ENCODE results near the gene PROZ. TPM values are rescaled to one million over a fixed set of nuclear protein-coding genes. Genes with fewer than 3 reads are reported as not detected.

PROZ gene
- total and polyA plus RNA-seq, 7 donors: 0.10 TPM; not detected in 6

DNA sequence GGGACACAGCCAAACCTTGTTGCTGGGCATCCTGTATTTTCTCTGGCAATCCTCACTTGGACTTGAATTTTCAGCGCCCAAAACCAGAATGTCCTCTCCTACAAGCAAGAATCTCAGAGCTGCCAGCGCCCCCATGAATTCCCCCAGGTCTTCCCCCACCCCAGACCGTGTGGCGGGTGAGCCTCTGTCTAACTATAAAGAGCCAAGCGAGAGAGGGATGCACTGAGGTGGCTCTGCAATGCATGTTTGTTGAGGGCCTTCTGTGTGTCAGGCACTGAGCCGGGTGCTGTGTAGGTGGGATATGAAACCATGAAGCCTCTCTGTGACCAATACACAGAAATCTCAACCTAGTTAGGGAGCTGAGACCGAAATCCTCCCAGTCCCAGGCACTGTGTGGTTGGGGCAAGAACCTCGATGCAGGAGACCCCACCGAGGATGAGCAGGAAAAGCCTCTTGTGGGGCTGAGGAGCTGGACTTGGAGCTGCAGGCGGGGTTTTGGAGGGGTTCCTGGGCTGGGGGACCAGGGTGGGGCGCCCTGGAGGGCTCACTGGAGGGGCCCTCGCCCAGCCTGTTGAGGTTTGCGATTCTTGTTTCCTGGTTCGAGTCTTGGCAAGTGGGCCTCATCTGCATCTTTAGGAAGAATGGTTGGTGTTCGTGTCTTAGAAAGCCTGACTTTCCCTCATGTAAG lies 12.4 kb upstream of the PROZ start:
- H3K27me3 ChIP-seq: no peaks in the 10 kb centered on the region
- no peaks in the 10 kb centered on the region for H3K9me3 ChIP-seq
- H3K36me3 ChIP-seq: no peaks in the 10 kb centered on the region
- intact Hi-C loops (cut with DNase I): no loop called here
- DNase-seq: no peak
- no peak overlapping the region for H3K27ac ChIP-seq
- no peaks in the 10 kb centered on the region for H3K4me1 ChIP-seq
- 89 to 90% methylated on average over 15 of the region's 15 CpGs for WGBS, 2 donors
- TF ChIP-seq, protein P1, sequence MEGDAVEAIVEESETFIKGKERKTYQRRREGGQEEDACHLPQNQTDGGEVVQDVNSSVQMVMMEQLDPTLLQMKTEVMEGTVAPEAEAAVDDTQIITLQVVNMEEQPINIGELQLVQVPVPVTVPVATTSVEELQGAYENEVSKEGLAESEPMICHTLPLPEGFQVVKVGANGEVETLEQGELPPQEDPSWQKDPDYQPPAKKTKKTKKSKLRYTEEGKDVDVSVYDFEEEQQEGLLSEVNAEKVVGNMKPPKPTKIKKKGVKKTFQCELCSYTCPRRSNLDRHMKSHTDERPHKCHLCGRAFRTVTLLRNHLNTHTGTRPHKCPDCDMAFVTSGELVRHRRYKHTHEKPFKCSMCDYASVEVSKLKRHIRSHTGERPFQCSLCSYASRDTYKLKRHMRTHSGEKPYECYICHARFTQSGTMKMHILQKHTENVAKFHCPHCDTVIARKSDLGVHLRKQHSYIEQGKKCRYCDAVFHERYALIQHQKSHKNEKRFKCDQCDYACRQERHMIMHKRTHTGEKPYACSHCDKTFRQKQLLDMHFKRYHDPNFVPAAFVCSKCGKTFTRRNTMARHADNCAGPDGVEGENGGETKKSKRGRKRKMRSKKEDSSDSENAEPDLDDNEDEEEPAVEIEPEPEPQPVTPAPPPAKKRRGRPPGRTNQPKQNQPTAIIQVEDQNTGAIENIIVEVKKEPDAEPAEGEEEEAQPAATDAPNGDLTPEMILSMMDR (IDR thresholded peaks at IDR 0.05): no peak
- no peak for TF ChIP-seq EP300 (IDR thresholded peaks at IDR 0.05)
- TF ChIP-seq POLR2A (IDR thresholded peaks at IDR 0.05): no peak
- TF ChIP-seq POLR2AphosphoS5 (IDR thresholded peaks at IDR 0.05): no peak
- no peak overlapping the region for H3K4me3 ChIP-seq

- H3K4me1 ChIP-seq: no peaks in the 10 kb centered on the region
- TF ChIP-seq POLR2A (IDR thresholded peaks at IDR 0.05) (no peak), EP300 (IDR thresholded peaks at IDR 0.05) (no peak), POLR2AphosphoS5 (IDR thresholded peaks at IDR 0.05) (no peak)
- TF ChIP-seq, protein P1 (IDR thresholded peaks at IDR 0.05): no peak
- intact Hi-C loops (cut with DNase I): no loop called here
- H3K27me3 ChIP-seq: no peaks in the 10 kb centered on the region
- H3K27ac ChIP-seq: no peak overlapping the region
- H3K9me3 ChIP-seq: no peaks in the 10 kb centered on the region
- no peak overlapping the region for H3K4me3 ChIP-seq
- no peak for DNase-seq
- WGBS, 2 donors: 87 to 88% methylated on average over 9 of the region's 9 CpGs
- no peaks in the 10 kb centered on the region for H3K36me3 ChIP-seq
Observed at GRCh38 chr13:113146750-113147149, 11.7 kb upstream of the PROZ start.

DNA sequence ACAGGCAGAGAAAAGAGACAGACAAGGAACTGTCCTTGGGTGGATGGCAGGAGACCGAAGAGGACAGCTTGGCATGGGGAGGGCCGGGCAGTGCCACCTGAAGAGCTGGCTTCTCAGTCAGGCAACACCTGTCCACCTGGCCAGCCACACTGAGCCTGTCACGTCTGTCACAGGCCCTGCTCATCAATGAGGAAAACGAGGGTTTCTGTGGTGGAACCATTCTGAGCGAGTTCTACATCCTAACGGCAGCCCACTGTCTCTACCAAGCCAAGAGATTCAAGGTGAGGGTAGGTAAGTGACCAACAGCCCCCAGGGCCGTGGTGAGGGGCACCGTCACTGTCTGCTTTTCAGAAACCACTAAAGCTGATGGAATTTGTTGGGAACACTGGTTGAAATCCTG lies 11.2 kb upstream of the PROZ start:
- H3K9me3 ChIP-seq: no peaks in the 10 kb centered on the region
- intact Hi-C loops (cut with DNase I): no loop called here
- H3K27ac ChIP-seq: no peak overlapping the region
- H3K4me3 ChIP-seq: no peak overlapping the region
- peaks cover 0 to 3% (median under 1%) of the 10 kb centered on the region in 4 donors for H3K4me1 ChIP-seq
- DNase-seq: no peak
- H3K36me3 ChIP-seq: no peaks in the 10 kb centered on the region
- no peaks in the 10 kb centered on the region for H3K27me3 ChIP-seq
- 84 to 88% methylated on average over 8 of the region's 8 CpGs for WGBS, 2 donors
- no peak for TF ChIP-seq POLR2AphosphoS5 (IDR thresholded peaks at IDR 0.05)
- TF ChIP-seq EP300 (IDR thresholded peaks at IDR 0.05): no peak
- no peak for TF ChIP-seq POLR2A (IDR thresholded peaks at IDR 0.05)
- TF ChIP-seq, protein P1 (IDR thresholded peaks at IDR 0.05): no peak

GRCh38 chr13:113148407-113148806 lies 10.0 kb upstream of the PROZ start:
- no peaks in the 10 kb centered on the region for H3K9me3 ChIP-seq
- no peak overlapping the region for H3K4me3 ChIP-seq
- H3K27me3 ChIP-seq: no peaks in the 10 kb centered on the region
- intact Hi-C loops (cut with DNase I): no loop called here
- whole genome bisulfite sequencing, 2 donors: 94 to 95% methylated on average over 13 of the region's 13 CpGs
- peaks cover 0 to 15% (median 11%) of the 10 kb centered on the region in 4 donors for H3K4me1 ChIP-seq
- no peak for DNase-seq
- TF ChIP-seq, protein P1 (IDR thresholded peaks at IDR 0.05): no peak
- TF ChIP-seq EP300 (IDR thresholded peaks at IDR 0.05): no peak
- TF ChIP-seq POLR2A (IDR thresholded peaks at IDR 0.05): no peak
- TF ChIP-seq POLR2AphosphoS5 (IDR thresholded peaks at IDR 0.05): no peak
- H3K27ac ChIP-seq: no peak overlapping the region
- H3K36me3 ChIP-seq: no peaks in the 10 kb centered on the region

Measured in sigmoid colon (tissue), 7 donors.